Keratinocyte (primary cell): ENCODE measurements around the gene CRYL1.

Experiments used
- CTCF ChIP-seq, 3 experiments: IDR thresholded peaks in 1 of 3; conservative IDR thresholded peaks in 1 of 3; optimal IDR thresholded peaks in 1 of 3; 2 replicates in 2 of 3; 3 replicates in 1 of 3; pipeline versions ENCODE3 to v1.5.1; 2011; ENCODE audit warnings: low read length in 3 of 3, mild to moderate bottlenecking in 3 of 3, moderate library complexity in 2 of 3, control low read depth in 1 of 3, inconsistent platforms in 1 of 3; ENCODE audit not compliant: insufficient read depth in 2 of 3; ENCODE audit errors: extremely low read depth in 1 of 3
- EZH2 ChIP-seq: IDR thresholded peaks from one replicate; pipeline ENCODE4 v1.6.1; 2012; ENCODE audit warnings: inconsistent platforms, mild to moderate bottlenecking, low read length, moderate library complexity

- TF ChIP-seq CTCF (optimal IDR thresholded peaks at IDR 0.05 in 1 of 3, IDR thresholded peaks at IDR 0.05 in 1 of 3, conservative IDR thresholded peaks at IDR 0.05 in 1 of 3; ENCODE audit: extremely low read depth in 1 of 3, insufficient read depth in 2 of 3, low read length in 3 of 3), result no peak
- TF ChIP-seq EZH2, result no peak
Measured at GRCh38 chr13:20461860-20462532, 63.7 kb downstream of the CRYL1 start.
